ENCODE measurements around the gene NUTM2E.
"Not testable (repeated sequence)": the region's sequence is repeated elsewhere in the genome, so short reads cannot be mapped to it uniquely, and the experiment has no call there.

GRCh38 chr10:79779992-79780391, 46.5 kb upstream of the NUTM2E start:
- not testable (repeated sequence) for TF ChIP-seq CTCF (conservative IDR thresholded peaks at IDR 0.05; ENCODE audit: low read depth, low read length); RAD21 (IDR thresholded peaks at IDR 0.05; ENCODE audit: low read length)
